BLaER1 treated with 17β-estradiol and CSF1 and Interleukin-3, amounts not matched to agents 10 nM and 100 nM (cell line): ENCODE results near the gene MIGA2.

Experiments used
- H3K27ac ChIP-seq, 11 experiments: shearing (Covaris generic); formaldehyde crosslinking; 2 replicates each; pipeline ENCODE4 v1.8.1; 2022
- H3K27me3 ChIP-seq, 11 experiments: shearing (Covaris generic); formaldehyde crosslinking; 2 replicates each; pipeline ENCODE4 v1.8.1; 2022
- H3K36me3 ChIP-seq, 11 experiments: shearing (Covaris generic); formaldehyde crosslinking; 2 replicates each; pipeline ENCODE4 v1.8.1; 2022
- H3K4me1 ChIP-seq, 10 experiments: shearing (Covaris generic); formaldehyde crosslinking; 2 replicates each; pipeline ENCODE4 v1.8.1; 2022
- H3K4me2 ChIP-seq, 11 experiments: shearing (Covaris generic); formaldehyde crosslinking; 2 replicates each; pipeline ENCODE4 v1.8.1; 2022
- H3K4me3 ChIP-seq, 10 experiments: shearing (Covaris generic); formaldehyde crosslinking; 2 replicates each; pipeline ENCODE4 v1.8.1; 2022
- H3K9ac ChIP-seq, 11 experiments: shearing (Covaris generic); formaldehyde crosslinking; 2 replicates each; pipeline ENCODE4 v1.8.1; 2022
- H3K9me3 ChIP-seq, 11 experiments: shearing (Covaris generic); formaldehyde crosslinking; replicated peaks in 1 of 11; 2 replicates each; pipeline ENCODE4 v1.8.1; 2022
- H4K20me1 ChIP-seq, 11 experiments: shearing (Covaris generic); formaldehyde crosslinking; 2 replicates each; pipeline ENCODE4 v1.8.1; 2022
- Cebpa-rat ChIP-seq, 11 experiments: shearing (Covaris generic); IDR thresholded peaks; 2 replicates each; pipeline ENCODE4 v1.8.1; 2022

Gene MIGA2

GRCh38 chr9:129070696-129071525, 34.5 kb downstream of the MIGA2 start:
- H3K4me1 ChIP-seq, result peaks cover 42 to 54% (median 52%) of the 10 kb centered on the region in 10 experiments
- TF ChIP-seq Cebpa-rat (IDR thresholded peaks at IDR 0.05), result no peak
- H3K27me3 ChIP-seq, result no peaks in the 10 kb centered on the region
- no peaks in the 10 kb centered on the region for H3K9me3 ChIP-seq
- peak overlapping the region; percentile 82 to 99 (median 97) for H3K4me2 ChIP-seq
- H3K36me3 ChIP-seq, result peaks cover 10 to 32% (median 16%) of the 10 kb centered on the region in 11 experiments
- H3K4me3 ChIP-seq, result peak overlapping the region in 7 of 10 experiments; percentile 43 to 53 (median 49); a peak in 12 of 20 replicates
- H3K27ac ChIP-seq, result peak overlapping the region in 10 of 11 experiments; percentile 73 to 98 (median 92); a peak in 19 of 22 replicates
- peak overlapping the region; percentile 27 to 87 (median 81); a peak in 20 of 22 replicates for H3K9ac ChIP-seq
- H4K20me1 ChIP-seq, result no peaks in the 10 kb centered on the region

DNA sequence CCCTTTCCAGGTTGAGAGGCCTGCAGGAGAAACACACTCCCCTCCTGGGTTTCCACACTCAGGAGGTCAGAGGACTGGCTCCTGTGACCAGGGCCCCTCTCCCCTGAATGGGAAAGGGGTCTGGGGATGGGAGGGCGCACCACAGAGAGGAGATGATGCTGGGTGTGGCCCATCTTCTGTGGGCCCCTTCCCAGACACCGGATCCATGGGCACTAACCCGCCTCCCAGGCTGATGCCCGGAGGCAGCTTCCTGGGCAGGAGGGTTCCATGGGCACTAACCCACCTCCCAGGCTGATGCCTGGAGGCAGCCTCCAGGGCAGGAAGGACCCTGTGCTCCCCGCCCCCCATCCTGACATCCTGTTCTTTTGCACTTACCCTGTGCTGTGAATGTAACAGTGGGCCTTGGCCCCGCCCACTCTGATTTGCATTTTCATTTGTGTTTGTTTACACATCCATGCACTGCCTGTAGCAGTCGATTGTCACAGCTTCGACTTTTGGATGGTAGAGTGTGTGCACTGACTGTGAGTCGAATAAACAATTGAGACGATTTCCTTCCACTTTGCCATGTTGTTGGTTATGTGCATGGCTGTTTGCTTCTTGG, 35.2 kb downstream of the MIGA2 start:
- no peaks in the 10 kb centered on the region for H4K20me1 ChIP-seq
- peak overlapping the region in 4 of 10 experiments; percentile 47 to 53 (median 51); a peak in 6 of 20 replicates for H3K4me3 ChIP-seq
- no peak for TF ChIP-seq Cebpa-rat (IDR thresholded peaks at IDR 0.05)
- peak overlapping the region; percentile 27 to 87 (median 81); a peak in 18 of 22 replicates for H3K9ac ChIP-seq
- peaks cover 42 to 54% (median 52%) of the 10 kb centered on the region in 10 experiments for H3K4me1 ChIP-seq
- no peaks in the 10 kb centered on the region for H3K9me3 ChIP-seq
- H3K36me3 ChIP-seq, result peaks cover 7 to 28% (median 12%) of the 10 kb centered on the region in 11 experiments; a peak in 20 of 22 replicates
- peak overlapping the region in 9 of 11 experiments; percentile 78 to 98 (median 92); a peak in 18 of 22 replicates for H3K27ac ChIP-seq
- no peaks in the 10 kb centered on the region for H3K27me3 ChIP-seq
- H3K4me2 ChIP-seq, result peak overlapping the region; percentile 82 to 99 (median 97); a peak in 21 of 22 replicates

GRCh38 chr9:129072171-129072570, 35.7 kb downstream of the MIGA2 start:
- H3K36me3 ChIP-seq, result peaks cover 7 to 26% (median 11%) of the 10 kb centered on the region in 11 experiments; a peak in 20 of 22 replicates
- no peak for TF ChIP-seq Cebpa-rat (IDR thresholded peaks at IDR 0.05)
- H3K4me2 ChIP-seq, result peak overlapping the region in 9 of 11 experiments; percentile 86 to 99 (median 97); a peak in 16 of 22 replicates
- no peak overlapping the region for H3K4me3 ChIP-seq
- H3K27ac ChIP-seq, result no peak overlapping the region
- H3K9ac ChIP-seq, result peak overlapping the region in 3 of 11 experiments; percentile 81 to 84 (median 83); a peak in 5 of 22 replicates
- peaks cover 42 to 52% (median 51%) of the 10 kb centered on the region in 10 experiments for H3K4me1 ChIP-seq
- H3K9me3 ChIP-seq, result no peaks in the 10 kb centered on the region
- H3K27me3 ChIP-seq, result no peaks in the 10 kb centered on the region
- H4K20me1 ChIP-seq, result no peaks in the 10 kb centered on the region

GRCh38 chr9:129073404-129073803, 37.0 kb downstream of the MIGA2 start:
- Histone ChIP-seq H4K20me1 (no peaks in the 10 kb centered on the region), H3K9ac (no peak overlapping the region), H3K4me3 (no peak overlapping the region), H3K36me3 (peaks cover 0 to 14% (median 0%) of the 10 kb centered on the region in 11 experiments; a peak in 6 of 22 replicates), H3K27ac (no peak overlapping the region), H3K9me3 (no peaks in the 10 kb centered on the region), H3K4me1 (peaks cover 31 to 45% (median 42%) of the 10 kb centered on the region in 10 experiments), H3K4me2 (no peak overlapping the region), H3K27me3 (no peaks in the 10 kb centered on the region)
- TF ChIP-seq Cebpa-rat (IDR thresholded peaks at IDR 0.05), result no peak

DNA sequence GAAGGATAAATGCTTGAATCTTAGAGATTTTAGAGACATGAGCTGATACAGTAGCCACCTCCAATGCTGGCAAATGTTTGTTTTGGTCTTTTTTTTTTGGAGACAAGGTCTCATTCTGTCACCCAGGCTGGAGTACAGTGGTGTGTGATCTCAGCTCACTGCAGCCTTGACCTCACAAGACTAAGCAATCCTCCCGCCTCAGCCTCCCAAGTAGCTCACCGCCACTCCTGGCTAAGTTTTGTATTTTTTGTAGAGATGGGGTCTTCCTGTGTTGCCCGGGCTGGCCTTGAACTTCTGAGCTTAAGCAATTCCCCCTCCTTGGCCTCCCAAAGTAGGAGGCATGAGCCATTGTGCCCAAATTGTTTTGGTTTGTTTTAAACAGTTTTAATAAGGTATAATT, 37.7 kb downstream of the MIGA2 start:
- Histone ChIP-seq H3K4me1 (peaks cover 31 to 45% (median 42%) of the 10 kb centered on the region in 10 experiments), H3K9me3 (no peaks in the 10 kb centered on the region), H3K36me3 (peaks cover 0 to 14% (median 0%) of the 10 kb centered on the region in 11 experiments; a peak in 4 of 22 replicates), H3K4me2 (no peak overlapping the region), H3K27ac (no peak overlapping the region), H3K4me3 (no peak overlapping the region), H3K9ac (no peak overlapping the region), H4K20me1 (no peaks in the 10 kb centered on the region), H3K27me3 (no peaks in the 10 kb centered on the region)
- TF ChIP-seq Cebpa-rat (IDR thresholded peaks at IDR 0.05), result no peak

GRCh38 chr9:129075996-129076639, 39.7 kb downstream of the MIGA2 start:
- H3K9me3 ChIP-seq, result no peaks in the 10 kb centered on the region
- peaks cover 23 to 39% (median 36%) of the 10 kb centered on the region in 10 experiments for H3K4me1 ChIP-seq
- H3K27ac ChIP-seq, result no peak overlapping the region
- TF ChIP-seq Cebpa-rat (IDR thresholded peaks at IDR 0.05), result no peak
- H3K4me3 ChIP-seq, result no peak overlapping the region
- H3K4me2 ChIP-seq, result no peak overlapping the region
- peaks cover 0 to 12% (median 0%) of the 10 kb centered on the region in 11 experiments; a peak in 4 of 22 replicates for H3K36me3 ChIP-seq
- no peaks in the 10 kb centered on the region for H4K20me1 ChIP-seq
- H3K9ac ChIP-seq, result 0 out of 22 replicates have a peak overlapping the region, but pooled peaks of 1 of the 11 experiments have one; percentile 9
- H3K27me3 ChIP-seq, result no peaks in the 10 kb centered on the region

DNA sequence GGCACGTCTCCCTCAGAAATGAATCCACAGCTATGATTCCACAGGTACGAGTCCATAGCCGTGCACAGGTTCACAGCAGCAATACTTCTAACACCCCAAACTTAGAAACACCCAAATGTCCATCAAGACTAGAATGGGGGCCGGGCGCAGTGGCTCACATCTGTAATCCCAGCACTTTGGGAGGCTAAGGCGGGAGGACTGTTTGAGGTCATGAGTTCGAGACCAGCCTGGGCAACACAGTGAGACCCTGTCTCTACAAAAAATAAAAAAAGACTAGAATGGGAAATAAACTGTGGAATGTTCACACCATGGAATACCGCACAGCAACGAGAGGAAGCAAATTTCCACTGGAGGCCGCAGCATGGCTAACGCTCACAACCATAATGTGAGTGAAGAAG, 40.2 kb downstream of the MIGA2 start:
- peaks cover 0 to 7% (median 0%) of the 10 kb centered on the region in 11 experiments; a peak in 4 of 22 replicates for H3K36me3 ChIP-seq
- no peaks in the 10 kb centered on the region for H3K27me3 ChIP-seq
- H3K4me1 ChIP-seq, result peaks cover 19 to 36% (median 32%) of the 10 kb centered on the region in 10 experiments
- H3K4me2 ChIP-seq, result no peak overlapping the region
- no peak overlapping the region for H3K4me3 ChIP-seq
- no peak overlapping the region for H3K27ac ChIP-seq
- H3K9me3 ChIP-seq, result no peaks in the 10 kb centered on the region
- H3K9ac ChIP-seq, result no peak overlapping the region
- peaks cover 0 to 3% (median 3%) of the 10 kb centered on the region in 11 experiments; a peak in 14 of 22 replicates for H4K20me1 ChIP-seq
- TF ChIP-seq Cebpa-rat (IDR thresholded peaks at IDR 0.05), result no peak

- no peaks in the 10 kb centered on the region for H3K9me3 ChIP-seq
- H4K20me1 ChIP-seq, result peaks cover 0 to 9% (median 9%) of the 10 kb centered on the region in 11 experiments; a peak in 15 of 22 replicates
- H3K4me1 ChIP-seq, result peaks cover 25 to 36% (median 32%) of the 10 kb centered on the region in 10 experiments
- no peak overlapping the region for H3K27ac ChIP-seq
- peaks cover 0 to 2% (median 0%) of the 10 kb centered on the region in 11 experiments; a peak in 1 of 22 replicates for H3K36me3 ChIP-seq
- no peak for TF ChIP-seq Cebpa-rat (IDR thresholded peaks at IDR 0.05)
- no peaks in the 10 kb centered on the region for H3K27me3 ChIP-seq
- H3K9ac ChIP-seq, result no peak overlapping the region
- H3K4me2 ChIP-seq, result no peak overlapping the region
- H3K4me3 ChIP-seq, result no peak overlapping the region
Measured at GRCh38 chr9:129077236-129077635, 40.8 kb downstream of the MIGA2 start.
